GM18498 (cell line): ENCODE data around the gene RAB11FIP3.
"Not testable (repeated sequence)": the region's sequence is repeated elsewhere in the genome, so short reads cannot be mapped to it uniquely, and the experiment has no call there.

Experiments
- ATAC-seq: cut with Tn5 transposase; IDR thresholded peaks from one replicate; pipeline ENCODE4 v1.9.1; 2021; ENCODE audit warnings: mild to moderate bottlenecking, moderate library complexity; ENCODE audit not compliant: unreplicated experiment

RAB11FIP3 gene

DNA sequence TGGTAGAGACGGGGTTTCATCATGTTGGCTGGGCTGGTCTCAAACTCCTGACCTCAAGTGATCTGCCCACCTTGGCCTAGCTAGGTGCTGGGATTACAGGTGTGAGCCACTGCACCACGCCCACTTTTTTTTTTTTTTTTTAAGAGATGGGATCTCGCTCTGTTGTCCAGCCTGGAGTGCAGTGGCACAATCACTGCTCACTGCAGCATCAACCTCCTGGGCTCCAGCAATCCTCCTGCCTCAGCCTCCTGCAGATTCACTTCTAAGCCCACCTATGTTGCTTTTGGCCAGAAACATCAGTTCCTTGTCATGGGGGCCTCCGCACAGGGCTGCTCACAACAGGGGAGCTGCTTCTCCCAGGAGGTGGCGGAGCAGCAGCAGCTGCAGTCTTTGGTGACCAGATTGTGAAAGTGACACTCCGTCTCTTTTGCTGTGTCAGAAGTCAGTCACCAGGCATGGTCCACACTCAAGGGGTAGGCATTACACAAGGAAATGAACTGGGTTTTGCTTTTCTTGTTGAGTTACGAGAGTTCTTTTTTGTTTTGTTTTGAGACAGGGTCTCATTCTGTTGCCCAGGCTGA, 32.9 kb upstream of the RAB11FIP3 start:
- no peak for ATAC-seq

DNA sequence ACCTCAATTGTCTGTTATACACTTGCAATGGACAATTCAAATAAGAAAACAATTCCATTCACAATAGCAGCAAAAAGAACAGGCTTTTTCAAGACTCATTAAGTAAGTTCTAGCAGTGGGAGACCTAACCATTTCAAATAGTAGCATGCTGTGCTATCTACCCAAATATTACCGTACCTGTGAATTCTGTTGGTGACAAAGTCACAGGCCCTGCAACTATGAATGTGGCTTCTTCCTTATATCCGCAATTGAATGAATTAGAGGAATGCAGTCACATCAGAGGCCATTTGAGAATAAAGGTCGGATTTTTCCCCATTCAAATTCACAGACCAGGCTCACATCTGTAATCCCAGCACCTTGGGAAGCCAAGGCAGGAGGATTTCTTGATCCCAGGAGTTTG, 29.2 kb upstream of the RAB11FIP3 start:
- ATAC-seq, result no peak

DNA sequence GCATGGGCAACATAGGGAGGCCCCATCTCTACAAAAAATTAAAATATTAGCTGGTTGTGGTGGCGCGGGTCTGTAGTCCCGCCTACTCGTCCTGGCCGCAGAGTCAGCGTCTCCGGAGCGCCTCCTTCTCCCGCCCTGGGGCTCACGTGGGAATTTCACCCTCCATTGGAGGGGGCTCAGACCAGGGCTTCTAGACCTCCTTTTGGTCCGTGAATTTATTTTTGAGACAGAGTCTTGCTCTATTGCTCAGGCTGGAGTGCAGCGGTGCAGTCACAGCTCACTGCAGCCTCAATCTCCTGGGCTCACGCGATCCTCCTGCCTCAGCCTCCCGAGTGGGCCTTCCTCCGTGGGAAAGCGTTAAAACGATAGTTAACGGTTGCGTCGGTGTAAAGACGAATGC, 28.8 kb upstream of the RAB11FIP3 start:
- no peak for ATAC-seq

DNA sequence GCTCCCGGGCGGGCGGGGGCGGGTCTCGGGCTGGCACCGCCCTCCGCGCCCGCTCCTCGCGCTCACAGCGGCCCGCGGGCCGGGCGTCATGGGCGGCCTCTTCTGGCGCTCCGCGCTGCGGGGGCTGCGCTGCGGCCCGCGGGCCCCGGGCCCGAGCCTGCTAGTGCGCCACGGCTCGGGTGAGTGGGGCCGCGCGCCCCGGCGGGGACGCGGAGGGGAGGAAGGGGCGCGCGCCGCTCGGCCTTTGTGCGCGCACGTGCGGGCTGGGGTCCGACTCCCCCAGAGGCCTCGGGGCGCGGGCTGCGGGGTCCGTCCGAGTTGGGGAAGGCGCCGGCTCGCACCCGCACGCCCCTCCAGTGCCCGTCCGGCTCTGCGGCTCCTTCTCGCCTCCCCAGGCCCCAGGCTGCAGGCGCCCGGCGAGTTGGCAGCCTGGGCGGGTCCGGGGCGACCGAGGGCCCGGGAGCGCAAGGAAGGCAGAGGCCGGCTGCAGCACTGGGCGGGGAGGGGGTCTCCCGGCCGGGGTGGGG, 28.3 kb upstream of the RAB11FIP3 start, which contains the start of gene NME4:
Gene NME4, plus strand, starts transcription at position 65 of the 527 bp plus-strand sequence. Its CDS starts 24 bp downstream, at position 89.
- no peak for ATAC-seq

DNA sequence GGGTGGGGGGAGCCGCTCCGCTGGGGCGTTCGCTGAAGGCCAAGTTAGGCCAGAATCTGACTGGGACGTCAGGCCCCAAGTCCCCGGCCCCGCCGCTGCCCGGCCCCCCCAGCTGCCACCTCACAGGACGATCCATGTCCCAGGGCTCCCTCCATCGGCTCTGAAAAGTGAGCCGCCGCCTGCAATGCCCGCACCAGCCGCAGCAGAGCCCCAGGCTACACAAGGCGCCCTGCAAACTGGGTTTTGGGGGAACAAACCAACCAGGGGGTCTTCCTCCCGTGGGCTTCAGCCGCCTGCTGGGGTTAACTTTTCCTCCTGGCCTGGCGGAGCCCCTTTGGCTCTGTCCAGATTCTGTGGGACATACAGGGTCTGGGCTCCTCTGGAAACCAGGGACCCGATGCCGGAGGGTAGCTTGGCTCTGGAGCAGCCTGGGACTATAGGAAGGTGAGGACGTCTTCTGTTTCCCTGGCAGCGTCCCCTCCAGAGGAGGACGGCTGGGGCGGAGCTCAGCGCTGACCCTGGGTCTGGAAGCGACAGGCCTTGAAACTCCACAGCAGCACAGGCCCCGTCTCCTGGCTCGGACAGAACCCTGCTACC, 27.6 kb upstream of the RAB11FIP3 start:
- ATAC-seq, result no peak

DNA sequence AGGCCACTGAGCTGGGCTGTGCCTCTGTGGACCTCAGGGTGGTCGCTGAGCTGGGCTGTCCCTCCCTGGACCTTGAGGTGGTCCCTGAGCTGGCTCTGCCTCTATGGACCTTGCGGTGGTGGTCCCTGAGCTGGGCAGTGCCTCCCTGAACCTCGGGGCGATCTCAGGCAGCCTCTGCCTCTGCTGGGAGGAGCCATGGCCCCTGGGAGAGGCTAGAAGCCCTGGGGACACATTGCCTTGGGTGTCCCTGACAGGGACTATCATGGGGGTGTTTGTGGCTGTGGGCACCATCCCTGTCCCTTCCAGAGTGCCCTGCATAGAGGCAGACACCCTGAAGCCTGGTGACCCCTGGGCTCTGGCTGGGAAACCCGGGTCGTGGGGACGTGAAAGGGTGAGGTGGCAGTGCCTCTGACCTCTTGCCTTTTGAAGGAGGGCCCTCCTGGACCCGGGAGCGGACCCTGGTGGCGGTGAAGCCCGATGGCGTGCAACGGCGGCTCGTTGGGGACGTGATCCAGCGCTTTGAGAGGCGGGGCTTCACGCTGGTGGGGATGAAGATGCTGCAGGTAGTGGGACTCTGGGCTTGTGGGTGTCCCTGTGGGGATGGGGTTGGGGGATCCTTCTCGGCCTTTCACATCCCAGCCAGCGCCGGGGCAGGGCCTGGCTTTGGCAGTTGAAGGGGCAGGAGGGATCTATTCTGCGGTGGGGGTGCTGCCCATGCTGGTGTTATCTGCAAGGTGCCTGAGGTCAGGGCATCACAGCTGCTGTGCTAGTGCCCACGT, 26.7 kb upstream of the RAB11FIP3 start:
- ATAC-seq, result no peak

DNA sequence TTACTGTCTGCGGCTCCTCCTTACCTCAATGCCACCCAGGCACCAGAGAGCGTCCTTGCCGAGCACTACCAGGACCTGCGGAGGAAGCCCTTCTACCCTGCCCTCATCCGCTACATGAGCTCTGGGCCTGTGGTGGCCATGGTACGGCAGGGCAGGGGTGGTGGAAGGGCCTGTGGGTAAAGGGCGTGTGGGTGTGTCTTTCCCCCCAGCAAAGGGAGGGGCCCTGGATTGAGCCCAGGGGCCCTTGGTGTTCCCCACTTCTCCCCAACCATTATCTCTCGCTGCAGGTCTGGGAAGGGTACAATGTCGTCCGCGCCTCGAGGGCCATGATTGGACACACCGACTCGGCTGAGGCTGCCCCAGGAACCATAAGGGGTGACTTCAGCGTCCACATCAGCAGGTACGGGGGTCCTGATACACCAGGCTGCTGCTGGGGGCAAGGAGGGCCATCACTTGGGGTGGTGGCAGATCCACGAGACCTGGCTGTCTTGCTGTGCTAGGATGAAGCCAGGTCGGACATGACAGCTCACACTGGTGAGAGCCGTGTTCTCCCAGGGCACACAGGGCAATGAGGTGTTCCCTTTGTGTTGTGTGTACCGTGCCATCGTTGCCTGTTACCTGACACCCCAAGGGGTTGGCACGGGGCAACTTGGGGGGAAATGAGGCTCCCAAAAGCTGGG, 26.0 kb upstream of the RAB11FIP3 start:
- ATAC-seq, result no peak

DNA sequence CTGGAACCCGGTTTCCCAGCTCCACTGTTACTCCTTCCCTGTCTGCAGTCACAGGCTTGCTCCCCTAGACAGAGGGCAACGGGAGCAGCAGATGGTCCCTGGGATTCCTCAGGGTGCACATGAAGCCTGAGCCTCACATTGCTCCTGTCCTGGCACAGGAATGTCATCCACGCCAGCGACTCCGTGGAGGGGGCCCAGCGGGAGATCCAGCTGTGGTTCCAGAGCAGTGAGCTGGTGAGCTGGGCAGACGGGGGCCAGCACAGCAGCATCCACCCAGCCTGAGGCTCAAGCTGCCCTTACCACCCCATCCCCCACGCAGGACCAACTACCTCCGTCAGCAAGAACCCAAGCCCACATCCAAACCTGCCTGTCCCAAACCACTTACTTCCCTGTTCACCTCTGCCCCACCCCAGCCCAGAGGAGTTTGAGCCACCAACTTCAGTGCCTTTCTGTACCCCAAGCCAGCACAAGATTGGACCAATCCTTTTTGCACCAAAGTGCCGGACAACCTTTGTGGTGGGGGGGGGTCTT, 25.3 kb upstream of the RAB11FIP3 start:
- no peak for ATAC-seq

DNA sequence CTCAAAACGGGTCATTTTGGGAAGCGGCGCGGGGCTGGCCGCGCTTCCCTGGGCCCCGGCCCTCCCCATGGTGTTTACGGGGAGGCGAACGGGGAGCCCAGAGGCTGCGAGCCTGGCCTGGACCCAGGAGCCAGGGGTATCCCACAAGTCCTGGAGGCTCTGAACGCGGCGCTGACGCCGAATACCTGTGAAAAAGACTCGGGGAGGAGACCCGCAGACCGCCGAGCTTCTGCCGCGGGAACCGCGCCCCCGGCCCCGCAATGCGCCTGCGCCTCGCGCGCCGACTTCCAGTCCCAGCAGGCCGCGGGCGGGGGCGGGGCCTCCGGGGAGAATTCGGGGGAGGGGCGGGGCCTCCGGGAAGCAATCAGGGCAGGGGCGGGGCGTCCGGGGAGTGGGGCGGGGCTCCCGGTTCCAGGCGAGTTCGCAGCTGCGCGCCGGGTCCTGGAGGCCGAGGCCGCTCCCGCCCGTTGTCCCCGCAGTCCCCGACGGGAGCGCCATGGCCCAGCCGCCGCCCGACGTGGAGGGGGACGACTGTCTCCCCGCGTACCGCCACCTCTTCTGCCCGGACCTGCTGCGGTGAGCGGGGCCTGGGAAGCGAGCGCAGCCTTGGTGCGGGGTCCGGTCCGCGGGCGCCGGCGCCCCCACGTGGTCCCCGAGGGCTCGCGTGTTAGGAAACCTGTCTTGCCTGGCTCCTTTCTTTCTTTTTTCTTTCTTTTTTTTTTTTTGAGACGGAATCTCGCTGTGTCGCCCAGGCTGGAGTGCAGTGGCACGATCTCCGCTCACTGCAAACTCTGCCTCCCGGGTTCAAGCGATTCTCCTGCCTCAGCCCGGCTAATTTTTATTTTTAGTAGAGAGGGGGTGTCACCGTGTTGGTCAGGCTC, 23.7 kb upstream of the RAB11FIP3 start, which contains the start of gene DECR2:
Gene DECR2, plus strand, starts transcription at position 418 of the 881 bp plus-strand sequence. Its CDS starts 79 bp downstream, at position 497.
- peak; percentile 55 for ATAC-seq

DNA sequence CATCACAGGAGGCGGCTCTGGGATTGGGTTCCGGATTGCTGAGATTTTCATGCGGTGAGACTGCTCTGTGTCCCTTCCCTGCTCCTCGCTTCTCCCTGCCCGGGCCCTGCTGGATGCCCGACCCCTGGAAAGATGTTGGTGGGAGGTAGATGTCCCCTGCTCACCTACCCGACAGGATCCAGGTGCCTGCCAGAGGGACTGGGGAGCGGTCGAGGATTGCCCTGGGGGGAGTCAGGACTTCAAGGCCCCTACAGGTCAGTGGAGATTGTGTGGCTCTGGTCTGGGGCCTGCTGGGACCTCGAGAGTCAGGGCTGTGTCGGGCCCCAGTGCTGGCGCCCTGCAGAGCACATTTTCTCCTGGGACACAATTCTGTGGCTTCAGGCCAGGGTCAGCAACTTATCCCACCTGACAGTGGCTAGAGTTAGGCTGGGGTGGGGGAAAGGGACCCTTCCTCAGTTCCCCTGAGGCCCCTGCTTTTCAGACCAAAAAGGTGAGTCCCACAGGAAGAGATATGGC, 20.4 kb upstream of the RAB11FIP3 start:
- ATAC-seq, result no peak

DNA sequence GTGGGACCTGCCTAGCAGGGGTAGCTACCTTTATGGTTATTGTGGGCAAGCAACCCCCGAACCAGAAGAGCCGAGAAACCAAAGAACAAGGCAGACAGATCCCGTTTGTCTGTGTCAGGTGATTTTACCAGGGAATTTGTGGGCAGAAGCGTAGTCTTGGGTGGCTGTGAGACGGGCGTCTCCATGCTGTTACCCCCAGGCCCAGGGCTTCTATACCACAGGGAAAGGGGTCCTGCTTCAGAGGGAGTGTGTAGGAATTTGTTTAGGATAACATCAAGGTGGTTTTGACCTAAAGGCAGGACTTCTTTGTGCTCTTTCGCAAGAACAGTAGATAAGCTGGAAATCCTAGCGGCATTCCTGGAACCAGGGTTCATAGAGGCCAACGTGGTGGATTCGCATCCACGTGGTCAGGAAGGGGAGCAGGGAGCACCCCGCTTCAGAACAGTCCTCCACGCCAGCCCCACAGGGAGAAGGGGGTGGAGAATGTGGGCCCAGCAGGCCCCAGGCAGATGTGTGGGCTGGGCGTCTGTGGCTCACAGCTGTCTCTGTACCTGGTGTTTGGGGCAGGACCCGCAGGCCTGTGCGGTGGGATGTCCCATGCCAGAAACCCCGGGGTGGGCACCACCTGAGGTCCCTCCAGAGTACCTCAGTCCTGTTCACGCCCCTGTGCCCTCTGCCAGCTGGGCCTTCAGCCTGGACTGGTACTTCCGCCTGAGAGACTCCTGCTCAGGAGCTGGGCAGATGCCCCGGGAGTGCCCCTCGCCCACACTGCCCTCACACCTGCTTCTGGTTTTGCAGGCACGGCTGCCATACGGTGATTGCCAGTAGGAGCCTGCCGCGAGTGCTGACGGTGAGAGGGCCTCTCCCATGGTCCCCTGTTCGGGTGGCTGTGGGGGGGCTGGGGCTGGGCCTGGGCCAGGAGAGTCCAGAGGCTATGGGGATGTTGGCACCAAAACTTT, 19.6 kb upstream of the RAB11FIP3 start:
- no peak for ATAC-seq

DNA sequence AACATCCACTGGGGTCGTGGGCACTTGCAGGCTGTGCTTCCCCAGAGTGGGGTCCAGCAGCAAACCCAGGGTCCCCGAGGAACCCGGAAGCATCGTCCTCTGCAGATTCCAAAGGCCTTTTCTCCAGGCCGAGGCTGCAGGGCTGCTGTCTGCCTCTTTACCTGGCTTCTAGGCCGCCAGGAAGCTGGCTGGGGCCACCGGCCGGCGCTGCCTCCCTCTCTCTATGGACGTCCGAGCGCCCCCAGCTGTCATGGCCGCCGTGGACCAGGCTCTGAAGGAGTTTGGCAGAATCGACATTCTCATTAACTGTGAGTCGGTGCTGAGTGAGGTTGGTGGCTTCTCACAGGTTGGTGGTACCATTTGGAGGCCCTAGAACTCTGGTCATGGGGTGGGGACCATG, 18.2 kb upstream of the RAB11FIP3 start:
- no peak for ATAC-seq

DNA sequence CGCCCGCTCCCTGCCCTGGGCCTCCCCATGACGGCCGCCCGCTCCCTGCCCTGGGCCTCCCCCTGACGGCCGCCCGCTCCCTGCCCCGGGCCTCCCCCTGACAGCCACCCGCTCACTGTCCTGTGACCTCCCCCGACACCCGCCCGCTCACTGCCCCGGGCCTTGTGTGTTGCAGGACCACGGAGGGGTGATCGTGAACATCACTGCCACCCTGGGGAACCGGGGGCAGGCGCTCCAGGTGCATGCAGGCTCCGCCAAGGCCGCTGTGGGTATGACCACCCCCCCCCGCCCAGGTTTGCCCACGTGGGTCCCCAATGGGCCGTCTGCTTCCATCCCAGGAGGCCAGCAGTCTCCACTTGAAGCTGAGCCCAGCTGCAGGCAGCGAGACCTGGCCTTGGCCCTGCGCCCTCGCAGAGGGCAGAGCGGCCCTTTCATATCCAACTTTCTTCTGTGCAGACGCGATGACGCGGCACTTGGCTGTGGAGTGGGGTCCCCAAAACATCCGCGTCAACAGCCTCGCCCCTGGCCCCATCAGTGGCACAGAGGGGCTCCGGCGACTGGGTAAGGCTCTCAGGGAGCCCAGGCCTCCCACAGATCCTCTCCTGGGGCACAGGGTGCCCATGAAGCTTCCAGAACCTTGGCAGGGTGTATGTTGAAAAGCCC, 14.8 kb upstream of the RAB11FIP3 start:
- ATAC-seq, result no peak

DNA sequence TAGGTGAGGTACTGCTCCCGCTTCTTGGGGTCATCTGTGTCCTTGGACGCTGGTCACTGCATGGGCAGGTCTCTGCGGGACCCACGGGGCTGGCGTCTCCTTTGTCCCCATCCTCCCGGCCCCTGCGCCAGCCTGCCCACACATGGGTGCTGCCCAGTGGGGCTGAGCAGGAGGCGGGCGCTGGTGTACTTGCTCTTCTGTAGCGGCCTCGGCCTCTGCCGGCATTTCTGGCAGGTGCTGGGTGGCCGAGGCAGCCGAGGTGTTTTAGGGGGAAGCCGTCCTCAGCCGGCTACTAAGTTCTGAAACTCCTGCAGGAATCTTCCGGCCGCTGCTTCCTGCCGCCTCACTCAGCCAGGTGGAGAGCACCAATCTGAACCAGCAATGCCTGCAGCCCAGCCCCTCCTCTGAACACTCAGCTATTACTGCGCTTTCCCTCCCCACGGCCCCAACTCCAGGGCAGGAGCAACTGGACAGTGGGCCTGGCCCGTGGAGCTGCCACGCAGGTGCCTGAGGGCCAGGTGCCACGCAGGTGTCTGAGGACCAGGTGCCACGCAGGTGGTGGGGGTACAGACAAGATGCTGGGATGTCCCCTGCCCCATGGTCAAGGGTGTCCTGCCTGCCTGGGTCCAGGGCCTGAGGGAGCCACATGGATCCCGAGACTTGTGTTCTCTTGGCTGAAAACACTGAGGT, 13.7 kb upstream of the RAB11FIP3 start:
- no peak for ATAC-seq

DNA sequence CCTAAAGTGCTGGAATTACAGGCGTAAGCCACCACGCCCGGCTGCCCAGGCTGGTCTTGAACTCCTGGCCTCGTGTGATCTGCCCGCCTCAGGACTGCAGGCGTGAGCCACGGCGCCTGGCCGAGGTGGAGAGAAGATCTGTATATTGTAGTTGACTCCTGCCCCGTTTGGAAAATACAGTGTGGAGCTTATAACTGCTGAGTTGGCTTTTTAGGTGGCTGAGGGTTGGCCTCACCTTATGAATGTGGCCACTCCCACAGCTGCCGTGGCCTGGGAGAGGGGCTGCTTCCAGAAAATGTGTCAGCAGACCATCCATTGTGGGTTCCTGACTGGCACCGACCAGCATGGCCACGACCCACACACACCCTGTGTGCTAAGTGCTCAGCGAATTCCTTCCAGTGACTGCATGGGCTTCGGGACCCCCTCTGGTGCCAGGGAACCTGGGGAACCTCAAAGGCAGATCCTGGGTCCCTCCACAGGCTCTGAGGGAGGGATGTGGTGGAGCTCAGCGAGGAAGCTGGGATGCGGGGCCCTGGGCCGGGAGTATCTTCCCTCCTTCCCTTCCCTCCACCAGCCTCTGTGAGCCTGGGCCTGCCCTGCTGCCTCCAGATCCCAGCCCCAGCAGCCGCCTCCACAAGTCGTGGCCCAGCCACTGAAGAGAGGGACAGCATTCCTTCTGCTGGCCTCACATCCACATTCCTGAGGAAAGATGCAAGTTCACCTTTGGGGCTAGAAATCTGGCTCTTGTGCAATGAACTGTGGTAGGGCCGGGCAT, 10.9 kb upstream of the RAB11FIP3 start:
- no peak for ATAC-seq

DNA sequence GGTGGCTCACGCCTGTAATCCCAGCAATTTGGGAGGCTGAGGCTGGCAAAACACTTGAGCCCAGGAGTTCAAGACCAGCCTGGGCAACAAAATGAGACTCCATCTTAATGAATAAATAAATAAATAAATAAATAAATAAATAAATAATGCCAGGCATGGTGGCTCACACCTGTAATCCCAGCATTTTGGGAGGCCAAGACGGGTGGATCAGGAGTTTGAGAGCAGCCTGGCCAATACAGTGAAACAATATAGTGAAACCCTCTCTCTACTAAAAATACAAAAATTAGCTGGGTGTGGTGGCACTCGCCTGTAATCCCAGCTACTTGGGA, 10.3 kb upstream of the RAB11FIP3 start:
- not testable (repeated sequence) for ATAC-seq

DNA sequence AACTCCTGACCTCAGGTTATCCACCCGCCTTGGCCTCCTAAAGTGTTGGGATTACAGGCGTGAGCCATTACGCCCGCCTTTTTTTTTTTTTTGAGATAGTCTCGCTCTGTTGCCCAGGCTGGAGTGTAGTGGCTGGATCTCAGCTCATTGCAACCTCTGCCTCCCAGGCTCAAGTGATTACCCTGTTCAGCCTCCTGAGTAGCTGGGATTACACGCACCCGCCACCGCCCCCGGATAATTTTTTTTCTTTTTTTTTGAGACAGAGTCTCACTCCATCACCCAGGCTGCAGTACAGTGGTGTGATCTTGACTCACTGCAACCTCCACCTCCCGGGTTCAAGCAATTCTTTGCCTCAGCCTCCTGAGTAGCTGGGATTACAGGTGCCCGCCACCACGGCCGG, 3.3 kb upstream of the RAB11FIP3 start:
- not testable (repeated sequence) for ATAC-seq
